K562 (cell line): Measurements from ENCODE around the gene TCF12. TPM values are rescaled to one million over a fixed set of nuclear protein-coding genes. Genes with fewer than 3 reads are reported as not detected.

ENCODE experiments used
- BCOR ChIP-seq: fragments of 450-650 bp; IDR thresholded peaks from 2 replicates; pipeline ENCODE4 v1.6.1; 2016
- CGGBP1 ChIP-seq: fragments of 250-450 bp; sonication (Bioruptor Pico); IDR thresholded peaks from 2 replicates; pipeline ENCODE4 v1.9.0; 2021; ENCODE audit warnings: mild to moderate bottlenecking
- CHD4 ChIP-seq: fragments of 200-600 bp; sonication (generic); IDR thresholded peaks from 3 replicates; pipeline ENCODE4 v1.6.1; 2012; ENCODE audit warnings: low read depth, mild to moderate bottlenecking, mixed read lengths, low read length, inconsistent platforms; ENCODE audit not compliant: insufficient read depth, insufficient replicate concordance, poor library complexity, severe bottlenecking
- DPF2 ChIP-seq: fragments of 450-650 bp; IDR thresholded peaks from 2 replicates; pipeline ENCODE4 v1.6.1; 2016
- MAX ChIP-seq: sonication (generic); formaldehyde crosslinking; IDR thresholded peaks from 2 replicates; pipeline ENCODE4 v1.9.0; 2022; ENCODE audit warnings: mild to moderate bottlenecking, missing genetic modification reagents
- PTBP1 ChIP-seq: fragments of 200-400 bp; formaldehyde crosslinking; IDR thresholded peaks from 2 replicates; pipeline ENCODE4 v1.6.1; 2017; ENCODE audit warnings: low read depth, low read length
- SMARCA5 ChIP-seq: fragments of 450-650 bp; IDR thresholded peaks from 2 replicates; pipeline ENCODE4 v1.6.1; 2016
- SREBF2 ChIP-seq: sonication (generic); formaldehyde crosslinking; IDR thresholded peaks from 2 replicates; pipeline ENCODE4 v1.4.0; 2020; ENCODE audit warnings: mild to moderate bottlenecking, missing genetic modification reagents
- TCF3 ChIP-seq: sonication (generic); formaldehyde crosslinking; IDR thresholded peaks from 2 replicates; pipeline ENCODE4 v1.4.0; 2020; ENCODE audit warnings: mild to moderate bottlenecking, missing genetic modification reagents
- ZNF133 ChIP-seq: fragments of 250-450 bp; sonication (Bioruptor Pico); IDR thresholded peaks from 2 replicates; pipeline ENCODE4 v1.4.0; 2020; ENCODE audit warnings: mild to moderate bottlenecking
- ZNF75A ChIP-seq: fragments of 450-650 bp; formaldehyde crosslinking; IDR thresholded peaks from 2 replicates; pipeline ENCODE4 v1.4.0; 2020; ENCODE audit warnings: mild to moderate bottlenecking
- polyA plus RNA-seq, 8 experiments: library from polyadenylated mRNA; depleted of rRNA in 4 of 8; stranded (reverse) in 5 of 8; unstranded in 3 of 8; fragments of >200 nt; fragmentation: Nextera tagmentation in 2 of 8; fragmentation: Illumina TruSeq in 1 of 8; extraction: Ambion mirVana in 2 of 8; extraction: Trizol in 1 of 8; gene quantifications; 2 replicates each; pipeline versions ENCODE4 v1.2.1 to v1.2.3, GENCODE V29; 2011 to 2014; ENCODE audit warnings: inconsistent platforms in 1 of 8, missing spikeins in 1 of 8
- total RNA-seq, 7 experiments: library from RNA; depleted of rRNA in 6 of 7; stranded (reverse); fragments of >200 nt in 6 of 7; fragmentation: Illumina TruSeq in 2 of 7; extraction: Trizol in 2 of 7; gene quantifications; 2 replicates each; pipeline versions ENCODE4 v1.2.1 to v1.2.3, GENCODE V29; 2011 to 2021; ENCODE audit warnings: low replicate concordance in 1 of 7
- TF ChIP-seq, protein P1 (sequence below): sonication (generic); formaldehyde crosslinking; IDR thresholded peaks from 2 replicates; pipeline ENCODE4 v1.8.0; 2022; ENCODE audit warnings: mild to moderate bottlenecking, missing genetic modification reagents
- TF ChIP-seq, protein P2 (sequence below): sonication (generic); formaldehyde crosslinking; IDR thresholded peaks from 2 replicates; pipeline ENCODE4 v1.9.0; 2022; ENCODE audit warnings: mild to moderate bottlenecking, missing genetic modification reagents
- TF ChIP-seq, protein P3 (sequence below): fragments of 250-450 bp; sonication (Bioruptor Pico); IDR thresholded peaks from 2 replicates; pipeline ENCODE4 v1.5.0; 2020; ENCODE audit warnings: mild to moderate bottlenecking
- TF ChIP-seq, protein P4 (sequence below): fragments of 250-450 bp; sonication (Bioruptor Pico); IDR thresholded peaks from 2 replicates; pipeline ENCODE4 v1.5.1; 2021; ENCODE audit warnings: mild to moderate bottlenecking
- TF ChIP-seq, protein P5 (sequence below): fragments of 450-650 bp; IDR thresholded peaks from 2 replicates; pipeline ENCODE4 v1.6.1; 2018; ENCODE audit not compliant: partially characterized antibody
- TF ChIP-seq, protein P6 (sequence below): fragments of 200-800 bp; sonication (Bioruptor generic); IDR thresholded peaks from 2 replicates; pipeline ENCODE4 v1.6.1; 2017; ENCODE audit warnings: missing genetic modification characterization, missing compliant biosample characterization

The TCF12 gene
- total and polyA plus RNA-seq, 9 of the 15 experiments (the other 6 are each of a cell fraction or from before 2014, with no cell fraction given): 10.5 to 132 (median 52.9) TPM

- TF ChIP-seq, protein P1, sequence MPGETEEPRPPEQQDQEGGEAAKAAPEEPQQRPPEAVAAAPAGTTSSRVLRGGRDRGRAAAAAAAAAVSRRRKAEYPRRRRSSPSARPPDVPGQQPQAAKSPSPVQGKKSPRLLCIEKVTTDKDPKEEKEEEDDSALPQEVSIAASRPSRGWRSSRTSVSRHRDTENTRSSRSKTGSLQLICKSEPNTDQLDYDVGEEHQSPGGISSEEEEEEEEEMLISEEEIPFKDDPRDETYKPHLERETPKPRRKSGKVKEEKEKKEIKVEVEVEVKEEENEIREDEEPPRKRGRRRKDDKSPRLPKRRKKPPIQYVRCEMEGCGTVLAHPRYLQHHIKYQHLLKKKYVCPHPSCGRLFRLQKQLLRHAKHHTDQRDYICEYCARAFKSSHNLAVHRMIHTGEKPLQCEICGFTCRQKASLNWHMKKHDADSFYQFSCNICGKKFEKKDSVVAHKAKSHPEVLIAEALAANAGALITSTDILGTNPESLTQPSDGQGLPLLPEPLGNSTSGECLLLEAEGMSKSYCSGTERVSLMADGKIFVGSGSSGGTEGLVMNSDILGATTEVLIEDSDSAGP: no peak
- TF ChIP-seq SREBF2 (no peak), CHD4 (peak; percentile 64), DPF2 (0 out of 2 replicates have a peak, but pooled peaks have one; percentile 11), PTBP1 (peak; percentile 90), TCF3 (CRISPR knock-in tag) (peak; percentile 10; the same call in 1 of the 2 replicates), ZNF133 (CRISPR knock-in tag) (no peak), SMARCA5 (peak; percentile 67; the same call in 1 of the 2 replicates), MAX (CRISPR knock-in tag) (peak; percentile 68), CGGBP1 (CRISPR knock-in tag) (no peak), ZNF75A (no peak), BCOR (peak; percentile 93)
- TF ChIP-seq, protein P2, sequence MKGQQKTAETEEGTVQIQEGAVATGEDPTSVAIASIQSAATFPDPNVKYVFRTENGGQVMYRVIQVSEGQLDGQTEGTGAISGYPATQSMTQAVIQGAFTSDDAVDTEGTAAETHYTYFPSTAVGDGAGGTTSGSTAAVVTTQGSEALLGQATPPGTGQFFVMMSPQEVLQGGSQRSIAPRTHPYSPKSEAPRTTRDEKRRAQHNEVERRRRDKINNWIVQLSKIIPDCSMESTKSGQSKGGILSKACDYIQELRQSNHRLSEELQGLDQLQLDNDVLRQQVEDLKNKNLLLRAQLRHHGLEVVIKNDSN (CRISPR knock-in tag): 0 out of 2 replicates have a peak, but pooled peaks have one; percentile 23
- TF ChIP-seq, protein P3, sequence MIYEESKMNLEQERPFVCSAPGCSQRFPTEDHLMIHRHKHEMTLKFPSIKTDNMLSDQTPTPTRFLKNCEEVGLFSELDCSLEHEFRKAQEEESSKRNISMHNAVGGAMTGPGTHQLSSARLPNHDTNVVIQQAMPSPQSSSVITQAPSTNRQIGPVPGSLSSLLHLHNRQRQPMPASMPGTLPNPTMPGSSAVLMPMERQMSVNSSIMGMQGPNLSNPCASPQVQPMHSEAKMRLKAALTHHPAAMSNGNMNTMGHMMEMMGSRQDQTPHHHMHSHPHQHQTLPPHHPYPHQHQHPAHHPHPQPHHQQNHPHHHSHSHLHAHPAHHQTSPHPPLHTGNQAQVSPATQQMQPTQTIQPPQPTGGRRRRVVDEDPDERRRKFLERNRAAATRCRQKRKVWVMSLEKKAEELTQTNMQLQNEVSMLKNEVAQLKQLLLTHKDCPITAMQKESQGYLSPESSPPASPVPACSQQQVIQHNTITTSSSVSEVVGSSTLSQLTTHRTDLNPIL: no peak
- TF ChIP-seq, protein P4, sequence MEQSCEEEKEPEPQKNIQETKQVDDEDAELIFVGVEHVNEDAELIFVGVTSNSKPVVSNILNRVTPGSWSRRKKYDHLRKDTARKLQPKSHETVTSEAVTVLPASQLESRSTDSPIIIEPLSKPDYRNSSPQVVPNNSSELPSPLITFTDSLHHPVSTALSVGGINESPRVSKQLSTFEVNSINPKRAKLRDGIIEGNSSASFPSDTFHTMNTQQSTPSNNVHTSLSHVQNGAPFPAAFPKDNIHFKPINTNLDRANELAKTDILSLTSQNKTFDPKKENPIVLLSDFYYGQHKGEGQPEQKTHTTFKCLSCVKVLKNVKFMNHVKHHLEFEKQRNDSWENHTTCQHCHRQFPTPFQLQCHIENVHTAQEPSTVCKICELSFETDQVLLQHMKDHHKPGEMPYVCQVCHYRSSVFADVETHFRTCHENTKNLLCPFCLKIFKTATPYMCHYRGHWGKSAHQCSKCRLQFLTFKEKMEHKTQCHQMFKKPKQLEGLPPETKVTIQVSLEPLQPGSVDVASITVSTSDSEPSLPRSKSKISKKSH (CRISPR knock-in tag): no peak
- TF ChIP-seq, protein P5, sequence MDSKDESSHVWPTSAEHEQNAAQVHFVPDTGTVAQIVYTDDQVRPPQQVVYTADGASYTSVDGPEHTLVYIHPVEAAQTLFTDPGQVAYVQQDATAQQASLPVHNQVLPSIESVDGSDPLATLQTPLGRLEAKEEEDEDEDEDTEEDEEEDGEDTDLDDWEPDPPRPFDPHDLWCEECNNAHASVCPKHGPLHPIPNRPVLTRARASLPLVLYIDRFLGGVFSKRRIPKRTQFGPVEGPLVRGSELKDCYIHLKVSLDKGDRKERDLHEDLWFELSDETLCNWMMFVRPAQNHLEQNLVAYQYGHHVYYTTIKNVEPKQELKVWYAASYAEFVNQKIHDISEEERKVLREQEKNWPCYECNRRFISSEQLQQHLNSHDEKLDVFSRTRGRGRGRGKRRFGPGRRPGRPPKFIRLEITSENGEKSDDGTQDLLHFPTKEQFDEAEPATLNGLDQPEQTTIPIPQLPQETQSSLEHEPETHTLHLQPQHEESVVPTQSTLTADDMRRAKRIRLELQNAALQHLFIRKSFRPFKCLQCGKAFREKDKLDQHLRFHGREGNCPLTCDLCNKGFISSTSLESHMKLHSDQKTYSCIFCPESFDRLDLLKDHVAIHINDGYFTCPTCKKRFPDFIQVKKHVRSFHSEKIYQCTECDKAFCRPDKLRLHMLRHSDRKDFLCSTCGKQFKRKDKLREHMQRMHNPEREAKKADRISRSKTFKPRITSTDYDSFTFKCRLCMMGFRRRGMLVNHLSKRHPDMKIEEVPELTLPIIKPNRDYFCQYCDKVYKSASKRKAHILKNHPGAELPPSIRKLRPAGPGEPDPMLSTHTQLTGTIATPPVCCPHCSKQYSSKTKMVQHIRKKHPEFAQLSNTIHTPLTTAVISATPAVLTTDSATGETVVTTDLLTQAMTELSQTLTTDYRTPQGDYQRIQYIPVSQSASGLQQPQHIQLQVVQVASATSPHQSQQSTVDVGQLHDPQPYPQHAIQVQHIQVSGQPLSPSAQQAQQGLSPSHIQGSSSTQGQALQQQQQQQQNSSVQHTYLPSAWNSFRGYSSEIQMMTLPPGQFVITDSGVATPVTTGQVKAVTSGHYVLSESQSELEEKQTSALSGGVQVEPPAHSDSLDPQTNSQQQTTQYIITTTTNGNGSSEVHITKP: peak; percentile 27
- TF ChIP-seq, protein P6, sequence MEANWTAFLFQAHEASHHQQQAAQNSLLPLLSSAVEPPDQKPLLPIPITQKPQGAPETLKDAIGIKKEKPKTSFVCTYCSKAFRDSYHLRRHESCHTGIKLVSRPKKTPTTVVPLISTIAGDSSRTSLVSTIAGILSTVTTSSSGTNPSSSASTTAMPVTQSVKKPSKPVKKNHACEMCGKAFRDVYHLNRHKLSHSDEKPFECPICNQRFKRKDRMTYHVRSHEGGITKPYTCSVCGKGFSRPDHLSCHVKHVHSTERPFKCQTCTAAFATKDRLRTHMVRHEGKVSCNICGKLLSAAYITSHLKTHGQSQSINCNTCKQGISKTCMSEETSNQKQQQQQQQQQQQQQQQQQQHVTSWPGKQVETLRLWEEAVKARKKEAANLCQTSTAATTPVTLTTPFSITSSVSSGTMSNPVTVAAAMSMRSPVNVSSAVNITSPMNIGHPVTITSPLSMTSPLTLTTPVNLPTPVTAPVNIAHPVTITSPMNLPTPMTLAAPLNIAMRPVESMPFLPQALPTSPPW (CRISPR knock-in tag): peak; percentile 13; the same call in 1 of the 2 replicates
These were observed 416.9 kb downstream of the TCF12 start (continued) for GRCh38 chr15:57335293-57335715.
